ENCODE measurements around the gene SMG1.
"Not testable (repeated sequence)": the region's sequence is repeated elsewhere in the genome, so short reads cannot be mapped to it uniquely, and the experiment has no call there.

SMG1 gene

GRCh38 chr16:18925986-18926865, at the start of gene SMG1:
Gene SMG1 (minus strand): TSS chr16:18926408. CDS start chr16:18926041, 367 bp downstream.
- DNase-seq (ENCODE audit: low spot score): peak; percentile 92
- H3K27ac ChIP-seq: peak within 1 kb of the TSS; percentile 97
- POLR2A ChIA-PET (ENCODE audit: low non-redundant PET): interaction anchor here (0.6 kb wide), 1 partner anchor 9 kb away, joined by 9 read pairs; no protein-coding TSS in a partner anchor
- CTCF ChIA-PET: not testable (repeated sequence)

GRCh38 chr16:18975109-18975508, 48.9 kb upstream of the SMG1 start:
- no peak for TF ChIP-seq CTCF (conservative IDR thresholded peaks at IDR 0.05; ENCODE audit: low read depth)
- POLR2A ChIA-PET (ENCODE audit: low non-redundant PET): no interaction called here
- no peak for DNase-seq (ENCODE audit: low spot score)
- CTCF ChIA-PET: interaction anchor here (0.9 kb wide), 1 partner anchor 9 kb away, joined by 3 read pairs; the partner anchor contains the start of gene TMC7
- no peak overlapping the region for H3K27ac ChIP-seq

GRCh38 chr16:18969855-18970240, 43.6 kb upstream of the SMG1 start:
- CTCF ChIA-PET: interaction anchor here (0.6 to 1.6 kb wide), 6 partner anchors 30 to 282 kb away, joined by 3 to 8 read pairs (median 3); no protein-coding TSS in a partner anchor
- no peak overlapping the region for H3K27ac ChIP-seq

GRCh38 chr16:18969050-18969854, 43.0 kb upstream of the SMG1 start:
- ChIA-PET POLR2A (ENCODE audit: low non-redundant PET) (no interaction called here), CTCF (interaction anchor here (0.6 to 1.6 kb wide), 8 partner anchors 29 to 283 kb away, joined by 3 to 8 read pairs (median 3); no protein-coding TSS in a partner anchor)
- H3K27ac ChIP-seq: no peak overlapping the region
- DNase-seq (ENCODE audit: low spot score): peak; percentile 88
- peak; percentile 88 for TF ChIP-seq CTCF (conservative IDR thresholded peaks at IDR 0.05; ENCODE audit: low read depth)

More at GRCh38 chr16:18969855-18970240, 43.6 kb upstream of the SMG1 start:
- DNase-seq (ENCODE audit: low spot score): no peak
- POLR2A ChIA-PET (ENCODE audit: low non-redundant PET): no interaction called here
- TF ChIP-seq CTCF (conservative IDR thresholded peaks at IDR 0.05; ENCODE audit: low read depth): no peak

- POLR2A ChIA-PET (ENCODE audit: low non-redundant PET): no interaction called here
- H3K27ac ChIP-seq: no peak overlapping the region
- CTCF ChIA-PET: interaction anchor here (0.6 kb wide), 1 partner anchor 24 kb away, joined by 4 read pairs; no protein-coding TSS in a partner anchor
- TF ChIP-seq CTCF (conservative IDR thresholded peaks at IDR 0.05; ENCODE audit: low read depth): no peak
- no peak for DNase-seq (ENCODE audit: low spot score)
Measured at GRCh38 chr16:18966791-18967190, 40.6 kb upstream of the SMG1 start.

GRCh38 chr16:18965555-18965954, 39.3 kb upstream of the SMG1 start:
- CTCF ChIA-PET: no interaction called here
- no peak for DNase-seq (ENCODE audit: low spot score)
- no peak overlapping the region for H3K27ac ChIP-seq
- POLR2A ChIA-PET (ENCODE audit: low non-redundant PET): no interaction called here
- no peak for TF ChIP-seq CTCF (conservative IDR thresholded peaks at IDR 0.05; ENCODE audit: low read depth)

Data from RWPE1 (cell line).